GM13976 (cell line): ENCODE results near the gene ITGB8.

Source experiments
- DNase-seq: peaks from one replicate; pipeline ENCODE4 v3.0.0; 2012; ENCODE audit warnings: low spot score
- CTCF ChIP-seq: IDR thresholded peaks from 2 replicates; pipeline ENCODE4 v1.5.1; 2012; ENCODE audit warnings: borderline replicate concordance, mild to moderate bottlenecking; ENCODE audit not compliant: insufficient read depth; ENCODE audit errors: extremely low read depth, missing control alignments, control extremely low read depth
- in situ Hi-C: fragments of 300-500 bp; cut with MboI; formaldehyde crosslinking; loops from one replicate; pipeline ENCODE4 v1.12.0; 2022; ENCODE audit warnings: low sequenced_read_pairs, mixed read lengths, inconsistent platforms; ENCODE audit not compliant: unreplicated experiment

ITGB8 gene

GRCh38 chr7:20403331-20403730, 72.6 kb downstream of the ITGB8 start:
- no peak for DNase-seq
- in situ Hi-C loops = no loop called here

GRCh38 chr7:20404320-20404719, 73.6 kb downstream of the ITGB8 start:
- in situ Hi-C loops = no loop called here
- no peak for DNase-seq
- TF ChIP-seq CTCF = no peak

More at GRCh38 chr7:20403331-20403730, 72.6 kb downstream of the ITGB8 start:
- no peak for TF ChIP-seq CTCF

- in situ Hi-C loops = no loop called here
- DNase-seq = no peak
- TF ChIP-seq CTCF = no peak
Measured at GRCh38 chr7:20407585-20408466, 77.1 kb downstream of the ITGB8 start.

- in situ Hi-C loops = no loop called here
- no peak for DNase-seq
- TF ChIP-seq CTCF = no peak
Measured at GRCh38 chr7:20408467-20408826, 77.7 kb downstream of the ITGB8 start.

- TF ChIP-seq CTCF = no peak
- in situ Hi-C loops = no loop called here
- no peak for DNase-seq
Measured at GRCh38 chr7:20409961-20410360, 79.3 kb downstream of the ITGB8 start.

GRCh38 chr7:20411372-20411771, 80.7 kb downstream of the ITGB8 start:
- in situ Hi-C loops = no loop called here
- no peak for DNase-seq
- no peak for TF ChIP-seq CTCF
